ENCODE data around the gene TMEM139. TPM values are rescaled to one million over a fixed set of nuclear protein-coding genes. Genes with fewer than 3 reads are reported as not detected.

Gene TMEM139
- total RNA-seq, 1 experiment from 2014 or later, result 1.5 TPM

GRCh38 chr7:143243614-143244013, 41.1 kb upstream of the TMEM139 start:
- TF ChIP-seq TEAD4 (CRISPR knock-in tag; IDR thresholded peaks at IDR 0.05), result no peak
- TF ChIP-seq ZNF317 (CRISPR knock-in tag; IDR thresholded peaks at IDR 0.05; ENCODE audit: borderline replicate concordance, low read depth), result no peak
- no peak for TF ChIP-seq ZNF396 (CRISPR knock-in tag; IDR thresholded peaks at IDR 0.05; ENCODE audit: borderline replicate concordance)
- no peak for TF ChIP-seq ERG (CRISPR knock-in tag; IDR thresholded peaks at IDR 0.05)
- TF ChIP-seq FOXP4 (CRISPR knock-in tag; IDR thresholded peaks at IDR 0.05), result no peak
- no peak for TF ChIP-seq USF2 (CRISPR knock-in tag; IDR thresholded peaks at IDR 0.05)
- TF ChIP-seq RELA (CRISPR knock-in tag; IDR thresholded peaks at IDR 0.05; ENCODE audit: borderline replicate concordance), result no peak
- H3K36me3 Mint-ChIP-seq, result no peaks in the 10 kb centered on the region
- DNase-seq (ENCODE audit: low spot score) (no peak), ATAC-seq (no peak)
- H3K4me1 Mint-ChIP-seq, result no peaks in the 10 kb centered on the region
- POLR2A ChIA-PET, result interaction anchor here (0.6 kb wide), 1 partner anchor 45 kb away, joined by 6 read pairs; no protein-coding TSS in a partner anchor
- CTCF ChIA-PET, result interaction anchor here (0.7 to 1.6 kb wide), 3 partner anchors 28 to 93 kb away, joined by 3 to 4 read pairs (median 4); no protein-coding TSS in a partner anchor
- no peaks in the 10 kb centered on the region for H3K9me3 Mint-ChIP-seq
- no peak overlapping the region for H3K27ac Mint-ChIP-seq
- peaks cover 18% of the 10 kb centered on the region for H3K27me3 Mint-ChIP-seq (ENCODE audit: low read depth)
- no peak overlapping the region for H3K4me3 Mint-ChIP-seq

GRCh38 chr7:143244321-143244720, 40.4 kb upstream of the TMEM139 start:
- Mint-ChIP-seq H3K27me3 (ENCODE audit: low read depth) (peaks cover 16% of the 10 kb centered on the region), H3K4me3 (no peak overlapping the region), H3K9me3 (no peaks in the 10 kb centered on the region), H3K4me1 (no peaks in the 10 kb centered on the region), H3K36me3 (no peaks in the 10 kb centered on the region), H3K27ac (no peak overlapping the region)
- DNase-seq (ENCODE audit: low spot score), result no peak
- TF ChIP-seq ATF2 (CRISPR knock-in tag; IDR thresholded peaks at IDR 0.05; ENCODE audit: borderline replicate concordance, low read depth) (no peak), FOXK1 (CRISPR knock-in tag; IDR thresholded peaks at IDR 0.05) (no peak), GRHL2 (CRISPR knock-in tag; IDR thresholded peaks at IDR 0.05; ENCODE audit: insufficient replicate concordance, severe bottlenecking) (no peak), E2F4 (CRISPR knock-in tag; IDR thresholded peaks at IDR 0.05; ENCODE audit: borderline replicate concordance, low read depth) (no peak), CTCF (IDR thresholded peaks at IDR 0.05) (no peak), ZBTB43 (CRISPR knock-in tag; IDR thresholded peaks at IDR 0.05) (no peak), AR (CRISPR knock-in tag; IDR thresholded peaks at IDR 0.05) (no peak), ATF1 (CRISPR knock-in tag; IDR thresholded peaks at IDR 0.05) (no peak), ESRRA (CRISPR knock-in tag; IDR thresholded peaks at IDR 0.05; ENCODE audit: borderline replicate concordance) (no peak)
- ATAC-seq, result no peak
- POLR2A ChIA-PET, result no interaction called here
- CTCF ChIA-PET, result interaction anchor here (1.6 kb wide), 1 partner anchor 29 kb away, joined by 4 read pairs; no protein-coding TSS in a partner anchor
